HG03108 (cell line): ENCODE data around the gene SSR1.

ENCODE experiments used
- ATAC-seq: cut with Tn5 transposase; IDR thresholded peaks from one replicate; pipeline ENCODE4 v1.9.1; 2021; ENCODE audit warnings: moderate library complexity; ENCODE audit not compliant: unreplicated experiment

SSR1 gene

DNA sequence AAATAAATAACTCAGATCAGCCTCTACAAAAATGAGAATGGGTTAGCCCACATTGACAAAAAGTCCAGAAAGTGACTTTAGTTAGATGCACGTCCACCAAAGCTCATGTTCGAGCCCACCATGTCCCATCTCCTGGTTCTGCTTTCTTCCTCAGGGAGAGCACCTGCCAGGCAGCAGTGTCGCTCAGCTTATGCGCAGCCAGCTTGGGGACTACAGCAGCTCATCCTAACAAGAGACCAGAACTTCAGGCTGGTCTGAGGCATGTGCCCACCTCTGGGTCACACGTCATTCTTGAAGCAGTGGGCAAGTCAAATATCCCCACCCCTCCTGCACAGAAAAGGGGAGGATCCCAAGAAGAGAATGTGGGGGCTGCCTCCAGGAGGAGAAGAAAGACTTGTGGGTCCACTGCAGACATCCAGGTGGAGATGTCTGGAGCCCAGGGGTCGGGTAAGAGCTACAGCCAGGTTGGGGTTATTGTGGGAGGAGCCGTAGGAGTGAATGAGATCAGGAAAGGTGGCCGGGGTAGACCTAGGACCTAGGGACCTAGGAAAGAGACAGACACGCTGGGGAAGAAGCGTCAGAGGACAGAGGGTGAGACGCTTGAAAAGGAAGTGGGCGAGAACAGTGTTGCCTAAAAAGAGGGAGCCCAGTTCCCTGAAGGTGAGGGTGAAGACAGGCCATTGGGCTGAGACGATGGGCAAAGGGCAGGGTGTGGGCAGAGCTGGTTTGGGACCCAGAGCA, 52.5 kb downstream of the SSR1 start:
- no peak for ATAC-seq

DNA sequence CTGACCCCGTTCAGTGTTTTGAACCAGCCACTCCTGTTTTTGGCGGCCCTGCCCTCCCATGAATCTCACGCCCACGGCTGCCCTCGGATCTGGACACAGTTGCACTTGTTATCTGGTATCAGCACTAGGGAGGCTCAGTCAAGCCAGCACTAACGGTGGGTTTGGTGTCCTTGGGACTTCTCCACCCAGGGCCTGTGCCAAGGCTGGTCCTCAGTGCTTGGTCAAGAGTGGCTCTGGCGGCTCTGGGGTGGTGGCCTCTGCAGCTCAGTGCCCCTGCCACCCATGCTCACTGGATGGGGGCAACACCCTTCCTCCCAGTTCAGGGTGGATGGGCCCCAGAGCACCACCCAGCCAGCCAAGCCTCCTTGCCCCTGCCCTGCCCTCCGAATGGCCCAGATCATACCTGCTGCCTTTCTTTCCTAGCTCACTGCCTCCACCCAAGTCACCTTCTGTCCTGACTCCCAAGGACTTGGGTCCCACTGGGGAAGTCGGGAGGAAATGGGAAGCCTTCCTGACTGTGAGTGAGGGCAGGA, 54.7 kb downstream of the SSR1 start:
- no peak for ATAC-seq

DNA sequence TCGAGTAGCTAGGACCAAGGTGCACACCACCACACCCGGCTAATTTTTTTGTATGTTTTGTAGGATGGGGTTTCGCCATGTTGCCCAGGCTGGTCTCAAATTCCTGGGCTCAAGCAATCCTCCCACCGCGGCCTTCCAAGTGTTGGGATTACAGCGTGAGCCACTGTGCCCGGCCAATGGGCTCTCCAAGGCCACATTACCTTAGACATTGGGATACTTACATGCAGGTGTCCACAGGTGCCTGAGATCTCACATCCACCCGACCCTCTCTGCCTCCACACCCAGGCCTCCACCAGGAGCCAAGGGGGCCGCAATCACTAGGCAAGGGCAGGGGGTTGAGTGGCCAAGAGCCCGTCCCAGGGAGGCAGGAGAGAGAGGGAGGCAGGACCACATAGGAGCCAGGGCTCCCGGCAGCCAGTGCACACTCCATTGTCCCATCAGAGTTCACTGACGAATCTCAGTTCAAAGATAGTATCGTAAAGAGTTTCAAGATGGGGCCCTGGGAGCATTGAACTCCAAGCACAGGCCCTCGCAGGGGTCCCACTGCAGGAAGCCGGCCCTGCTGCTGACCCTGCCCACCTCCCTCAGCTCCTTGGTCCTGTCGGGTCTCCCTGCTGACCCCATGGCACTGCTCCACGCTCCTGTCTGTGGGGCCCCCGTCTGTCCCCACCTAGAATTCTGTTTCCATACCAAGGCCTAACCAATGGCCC, 55.3 kb downstream of the SSR1 start:
- no peak for ATAC-seq

DNA sequence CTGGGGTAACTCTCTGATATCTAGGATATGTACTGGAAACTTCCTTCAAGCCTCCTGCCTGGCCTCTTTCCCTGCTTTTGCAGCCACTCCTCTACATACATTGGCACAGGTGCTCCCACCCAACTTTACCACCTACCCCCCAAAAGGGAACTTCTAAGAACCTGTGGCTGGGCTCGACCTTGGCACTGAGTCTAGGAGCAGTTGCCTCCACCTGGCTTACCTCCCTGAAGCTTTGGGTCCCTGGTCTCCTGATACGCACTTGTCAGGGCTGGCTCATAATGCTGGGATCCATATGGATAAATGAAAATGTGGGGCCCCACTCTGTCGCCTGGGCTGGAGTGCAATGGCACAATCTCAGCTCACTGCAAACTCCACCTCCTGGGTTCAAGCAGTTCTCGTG, 56.2 kb downstream of the SSR1 start:
- ATAC-seq = no peak

DNA sequence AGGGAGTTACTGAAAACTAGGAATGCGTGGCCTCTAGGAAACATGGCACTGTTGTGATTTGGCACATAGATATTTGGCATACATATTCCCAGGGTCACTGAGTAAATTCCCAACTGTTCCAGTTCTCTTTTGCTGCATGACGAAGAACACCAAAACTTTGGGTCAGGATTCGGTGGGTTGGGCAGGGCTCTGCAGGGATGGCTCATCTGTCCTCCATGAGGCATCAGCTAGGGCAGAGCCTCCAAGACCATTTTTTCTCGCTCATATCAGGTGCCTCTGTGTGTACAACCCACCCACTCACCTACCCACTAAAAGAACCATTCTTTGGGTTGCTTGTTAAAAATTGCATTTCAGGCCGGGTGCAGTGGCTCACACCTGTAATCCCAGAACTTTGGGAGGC, 57.1 kb downstream of the SSR1 start:
- ATAC-seq = no peak

DNA sequence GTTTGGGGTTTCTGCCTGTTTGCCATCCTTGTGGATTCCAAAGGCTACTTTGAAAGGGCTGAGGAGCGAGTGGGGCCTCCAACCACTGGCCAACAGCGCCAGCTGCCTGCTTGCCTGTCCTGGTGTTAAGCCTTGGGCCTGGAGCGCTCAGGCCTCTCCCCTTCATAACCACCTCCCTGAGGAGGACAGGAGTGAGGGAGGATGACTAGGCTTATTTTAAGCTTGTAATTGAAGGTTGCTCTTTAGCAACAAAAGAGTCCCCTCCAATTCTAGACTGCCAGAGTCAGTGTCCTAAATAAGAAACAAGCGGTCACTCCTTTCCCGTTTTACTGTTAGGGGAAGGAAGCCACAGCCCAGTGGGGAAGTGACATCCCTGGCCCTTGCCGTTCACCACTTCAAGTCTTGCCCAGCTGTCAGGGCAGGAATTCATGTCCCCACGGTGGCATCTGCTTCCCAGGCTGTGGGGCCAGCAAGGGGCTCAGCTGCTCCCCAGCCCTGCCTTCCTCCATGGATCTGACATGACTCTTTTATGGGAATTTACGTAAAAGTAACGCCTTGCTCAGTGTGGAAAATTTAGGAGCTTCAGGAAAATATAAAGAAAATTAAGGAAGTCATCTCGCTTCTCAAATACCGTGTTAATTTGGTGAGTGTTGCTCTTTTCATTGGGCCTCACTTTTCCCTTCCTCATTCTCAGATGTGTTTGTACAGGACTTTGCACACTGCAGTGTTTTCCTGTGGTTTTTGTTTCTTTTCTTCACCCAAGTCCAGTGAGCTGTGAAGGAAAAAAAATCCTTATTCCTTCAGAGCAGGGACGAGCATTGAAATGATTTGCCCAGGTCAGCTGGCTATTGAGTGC, 57.8 kb downstream of the SSR1 start:
- no peak for ATAC-seq

DNA sequence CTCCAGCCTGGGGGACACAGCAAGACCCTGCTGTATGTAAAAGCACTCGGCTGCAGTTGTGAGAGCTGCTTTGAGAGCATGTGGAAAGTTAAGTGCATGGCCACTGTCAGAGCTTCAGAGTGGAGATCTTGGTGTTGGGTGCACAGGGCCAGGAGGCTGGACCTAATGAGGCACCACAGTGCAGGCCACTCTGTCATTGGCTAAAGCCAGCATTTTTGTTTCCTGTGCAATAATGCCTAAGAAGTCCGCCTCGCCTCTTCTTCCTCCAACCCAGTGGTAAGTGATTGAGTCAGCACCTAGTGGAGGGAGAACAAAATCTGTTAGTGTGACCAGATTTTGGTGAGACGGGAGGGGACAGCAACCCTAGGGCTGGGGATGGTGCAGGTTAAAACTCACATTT, 60.6 kb downstream of the SSR1 start:
- ATAC-seq = no peak

DNA sequence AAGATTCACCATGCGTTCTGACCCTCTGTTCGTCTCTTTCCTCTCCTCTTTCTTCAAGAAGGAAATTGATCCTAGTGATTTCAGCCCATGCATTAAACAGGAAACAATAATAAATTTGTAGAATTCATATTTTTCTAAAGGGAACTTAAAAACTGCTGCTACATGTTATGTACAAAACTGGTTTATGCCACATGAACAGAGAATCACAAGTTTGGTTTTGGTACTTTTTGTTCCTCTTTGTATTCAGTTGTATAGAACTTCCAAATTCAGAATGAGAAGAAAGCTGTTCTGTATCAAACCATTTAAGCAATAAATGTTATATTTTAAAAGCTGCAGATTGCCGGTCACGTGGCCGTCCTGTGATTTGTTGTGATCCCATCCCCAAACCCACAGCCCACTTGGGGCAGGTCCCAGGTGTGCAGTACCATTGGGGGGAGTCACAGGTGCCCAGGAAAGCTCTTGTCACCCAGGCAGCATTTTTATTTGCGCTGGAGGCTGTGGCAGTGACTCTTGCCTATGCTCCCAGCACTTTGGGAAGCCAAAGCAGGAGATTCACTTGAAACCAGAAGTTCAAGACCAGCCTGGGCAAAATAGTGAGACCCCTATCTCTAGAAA, 61.2 kb downstream of the SSR1 start:
- no peak for ATAC-seq

DNA sequence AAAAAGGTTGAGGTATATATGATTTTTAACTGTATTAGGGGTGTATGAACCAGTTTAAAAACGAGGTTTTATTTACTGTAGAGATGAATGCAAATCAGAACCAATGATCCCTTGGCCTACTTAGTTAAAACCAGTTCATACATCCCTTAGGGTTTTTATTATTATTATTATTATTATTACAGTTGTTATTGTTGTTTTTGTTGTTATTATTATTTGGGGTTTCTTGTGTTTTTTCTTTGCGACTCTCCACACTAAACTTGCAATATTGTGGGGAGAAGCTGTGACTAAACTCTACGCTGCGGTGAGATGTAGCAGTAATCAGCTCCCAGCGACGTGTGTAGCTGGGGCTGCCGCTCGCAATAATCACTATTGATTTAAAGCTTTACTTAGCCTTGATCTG, 62.2 kb downstream of the SSR1 start:
- ATAC-seq = no peak

DNA sequence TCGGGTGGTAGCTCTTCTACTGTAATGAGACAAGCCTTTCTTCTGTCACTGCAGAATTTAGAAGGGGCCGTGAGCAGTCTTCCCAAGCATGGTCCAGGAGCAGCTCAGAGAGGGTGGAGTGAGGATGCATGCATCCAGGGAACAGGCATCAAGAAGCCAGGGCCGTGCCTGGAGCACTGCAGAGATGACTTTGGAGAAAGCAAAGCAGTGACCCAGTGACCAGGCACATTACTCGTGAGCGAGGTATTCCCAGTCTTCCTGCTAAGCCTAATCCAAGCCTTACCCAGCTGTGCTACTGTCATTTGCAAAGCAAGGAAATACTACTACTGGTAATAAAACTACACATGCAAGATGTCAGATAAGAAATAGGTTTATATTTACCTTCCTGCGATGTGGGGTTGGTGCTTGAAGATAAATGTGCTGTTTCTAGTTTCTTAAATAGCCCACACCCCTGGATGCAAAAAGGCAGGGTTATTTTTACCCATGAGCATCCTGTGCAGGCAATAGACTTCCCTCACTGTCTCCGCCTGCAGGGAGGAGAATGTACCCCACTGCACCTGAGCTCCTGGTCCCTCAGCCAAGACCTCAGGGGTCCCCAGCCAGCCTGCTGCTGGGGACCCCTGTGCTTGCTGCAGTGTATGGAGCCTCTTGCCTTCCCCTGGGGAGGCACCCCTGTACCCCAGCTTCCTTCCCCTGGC, 62.9 kb downstream of the SSR1 start:
- ATAC-seq = no peak

DNA sequence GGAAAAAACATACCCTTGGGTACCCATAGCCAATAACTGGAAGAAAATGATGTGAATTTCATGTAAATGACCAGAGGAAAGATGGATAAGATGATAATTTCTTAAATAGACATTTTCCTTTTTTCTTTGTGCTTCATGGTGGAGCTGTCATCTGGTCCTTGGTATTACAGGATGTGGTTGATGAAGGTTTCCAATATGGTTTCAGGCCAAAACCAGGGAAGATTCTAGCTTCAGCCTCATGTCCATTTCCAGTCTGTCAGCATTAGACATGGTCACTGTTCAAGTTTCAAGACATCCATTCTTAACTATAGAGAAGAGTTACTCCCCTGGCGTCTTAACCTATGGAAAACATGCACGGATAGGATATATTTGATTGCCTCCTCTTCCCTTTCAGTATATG, 63.6 kb downstream of the SSR1 start:
- no peak for ATAC-seq

DNA sequence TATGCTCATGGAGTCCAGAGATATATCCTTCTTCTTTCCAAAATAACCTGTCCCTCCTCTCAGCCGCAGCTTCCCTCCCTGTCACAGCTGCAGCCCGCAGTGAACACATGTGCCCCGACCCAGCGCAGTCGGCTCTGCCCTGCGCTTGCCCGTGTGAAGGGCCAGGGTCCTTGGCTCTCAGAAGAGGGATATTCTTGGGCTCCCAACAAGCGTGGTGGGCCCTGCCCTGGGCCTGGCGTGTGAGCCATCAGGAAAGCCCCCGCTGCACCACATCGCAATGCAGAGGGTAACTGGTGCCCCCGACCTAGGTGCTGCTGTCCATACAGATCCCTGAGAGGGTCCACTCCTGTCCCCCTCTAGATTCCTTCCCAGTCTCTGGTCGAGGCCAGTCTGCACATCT, 65.2 kb downstream of the SSR1 start:
- no peak for ATAC-seq

DNA sequence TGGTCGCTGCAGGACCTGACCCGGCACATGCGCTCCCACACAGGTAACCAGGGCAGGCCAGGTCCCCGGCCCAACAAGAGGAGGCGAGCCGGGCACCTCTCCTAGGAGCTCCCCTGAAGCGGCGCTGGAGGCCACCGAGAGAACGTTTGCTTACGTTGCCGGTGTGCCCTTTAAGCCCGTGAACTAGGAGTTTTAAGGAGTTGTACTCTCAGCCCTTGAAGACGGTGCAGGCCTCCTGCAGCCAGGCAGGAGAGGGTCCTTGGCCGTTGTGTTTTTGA, 65.9 kb downstream of the SSR1 start:
- no peak for ATAC-seq

DNA sequence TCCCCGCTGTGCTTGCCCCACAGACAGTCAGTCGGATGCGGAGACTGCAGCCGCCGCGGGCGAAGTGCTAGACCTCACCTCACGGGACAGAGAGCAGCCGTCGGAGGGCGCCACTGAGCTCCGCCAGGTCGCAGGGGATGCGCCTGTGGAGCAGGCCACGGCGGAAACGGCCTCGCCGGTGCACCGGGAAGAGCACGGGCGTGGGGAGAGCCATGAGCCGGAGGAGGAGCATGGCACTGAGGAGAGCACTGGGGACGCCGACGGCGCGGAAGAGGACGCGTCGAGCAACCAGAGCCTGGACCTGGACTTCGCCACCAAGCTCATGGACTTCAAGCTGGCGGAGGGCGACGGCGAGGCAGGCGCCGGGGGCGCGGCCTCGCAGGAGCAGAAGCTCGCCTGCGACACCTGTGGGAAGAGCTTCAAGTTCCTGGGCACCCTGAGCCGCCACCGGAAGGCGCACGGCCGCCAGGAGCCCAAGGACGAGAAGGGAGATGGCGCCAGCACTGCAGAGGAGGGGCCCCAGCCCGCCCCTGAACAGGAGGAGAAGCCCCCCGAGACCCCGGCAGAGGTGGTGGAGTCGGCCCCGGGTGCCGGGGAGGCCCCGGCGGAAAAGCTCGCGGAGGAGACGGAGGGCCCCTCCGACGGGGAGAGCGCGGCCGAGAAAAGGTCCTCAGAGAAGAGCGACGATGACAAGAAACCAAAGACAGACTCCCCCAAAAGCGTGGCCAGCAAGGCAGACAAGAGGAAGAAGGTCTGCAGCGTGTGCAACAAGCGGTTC, 66.4 kb downstream of the SSR1 start:
- ATAC-seq = no peak

DNA sequence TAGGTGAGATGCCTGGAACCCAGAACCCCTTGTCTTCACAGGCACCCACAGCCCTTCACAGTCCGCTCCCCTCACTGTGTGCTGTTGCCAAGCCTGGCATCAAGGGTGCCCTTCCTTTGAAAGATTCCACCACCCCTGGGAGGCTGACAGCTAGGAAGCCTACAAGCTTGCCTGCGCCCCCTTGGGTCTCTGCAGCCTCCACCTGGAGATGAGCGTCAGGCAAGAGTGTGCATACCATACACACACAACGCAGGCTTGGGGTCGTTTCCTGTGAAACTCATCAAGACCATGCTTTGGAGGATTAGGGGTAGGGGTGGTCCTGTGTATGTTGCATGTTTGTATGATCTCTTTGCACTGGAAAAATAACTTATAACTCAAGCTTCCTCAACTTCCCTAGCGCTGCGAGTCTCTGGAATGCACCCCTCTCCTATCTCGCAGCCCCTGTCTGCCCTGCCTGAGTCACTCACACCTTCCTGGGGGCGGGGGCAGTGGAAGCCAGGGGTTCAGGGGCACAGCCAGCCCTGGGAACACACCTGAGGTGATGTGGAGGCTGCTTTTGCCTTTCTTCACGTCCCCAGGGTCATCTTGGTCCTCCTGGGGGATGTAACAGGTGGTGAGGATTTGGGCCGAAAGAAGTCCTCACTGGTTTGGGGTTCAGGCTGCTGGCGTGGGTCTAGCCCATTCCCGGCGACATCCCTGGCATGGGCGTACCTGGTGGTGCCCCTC, 67.2 kb downstream of the SSR1 start:
- no peak for ATAC-seq

DNA sequence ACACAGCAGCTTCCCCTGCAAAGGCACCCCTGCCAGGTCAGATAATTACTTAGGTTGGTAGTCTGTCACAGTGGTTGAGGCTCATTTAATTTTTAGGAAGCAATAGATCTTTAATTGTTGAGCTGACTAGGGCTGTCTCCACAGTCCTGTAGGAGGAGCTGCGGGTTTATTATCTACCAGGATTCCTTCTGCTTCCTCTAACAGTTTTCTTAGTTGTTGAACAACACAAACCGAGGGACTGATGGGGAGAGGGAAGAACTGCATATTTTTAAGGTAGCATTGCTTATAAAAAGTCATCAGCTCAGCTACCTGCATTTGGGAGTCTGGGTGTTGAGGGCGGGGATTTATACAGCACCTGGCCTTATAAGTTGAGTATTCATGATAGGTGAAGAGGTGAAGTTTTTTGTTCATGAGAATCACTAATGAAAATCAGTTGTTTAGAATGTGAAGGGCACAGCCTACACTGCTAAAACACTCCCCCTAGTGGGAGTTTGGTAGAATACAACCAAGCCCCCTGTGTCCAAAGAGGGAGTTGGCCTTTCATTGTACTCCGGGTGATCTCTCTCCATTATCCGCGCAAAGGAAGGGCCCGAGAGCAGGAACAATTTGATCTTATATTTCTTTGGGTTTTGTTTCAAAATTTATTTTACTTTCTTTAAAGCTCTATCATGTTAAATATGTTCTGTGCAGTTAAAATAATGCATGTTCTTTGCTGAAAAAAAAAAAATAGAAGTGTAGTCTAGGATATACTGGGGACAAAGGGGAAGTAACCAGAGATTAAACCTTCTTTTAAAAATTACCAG, 69.6 kb downstream of the SSR1 start:
- no peak for ATAC-seq

DNA sequence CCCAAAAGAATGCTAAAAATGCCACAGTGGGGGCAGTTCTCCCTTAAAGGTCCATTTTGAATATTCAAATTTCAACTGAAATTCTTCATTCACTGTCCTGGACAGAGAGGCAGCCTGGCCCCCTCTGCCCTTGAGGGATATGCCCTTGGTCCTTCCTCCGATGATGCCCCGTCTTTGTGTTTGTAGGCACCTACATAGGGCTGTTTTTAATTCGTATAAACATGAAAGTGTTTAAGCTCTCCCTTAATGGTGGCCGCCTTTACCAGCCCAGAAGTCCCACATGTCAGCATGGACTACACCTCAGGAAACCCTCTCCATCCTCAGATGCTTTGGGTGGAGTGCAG, 70.2 kb downstream of the SSR1 start:
- no peak for ATAC-seq
